SK-N-SH (cell line): Measurements from ENCODE around the gene C17orf100. TPM values are rescaled to one million over a fixed set of nuclear protein-coding genes. Genes with fewer than 3 reads are reported as not detected.
A peak's percentile ranks its signal among the peaks of the same experiment; 100 is the strongest.

Experiments used
- CTCF ChIA-PET: fragments of 300-600, 350-600 bp; formaldehyde crosslinking; extraction: SDS; loops from one replicate; lab custom pipeline; 2021; lab: Yijun Ruan, JAX
- POLR2A ChIA-PET: fragments of 350-600 bp; sonication (Branson Sonifier 250); formaldehyde crosslinking; extraction: SDS; loops from one replicate; lab custom pipeline; 2020; ENCODE audit warnings: antibody characterized with exemption, inconsistent platforms; lab: Yijun Ruan, JAX
- DNase-seq: peaks from one replicate; pipeline ENCODE4 v3.0.0; 2012
- H2AFZ ChIP-seq: fragments of 200-600 bp; sonication (generic); 2 replicates; pipeline ENCODE4 v1.8.1; 2016; ENCODE audit warnings: antibody characterized with exemption, mild to moderate bottlenecking, low read depth
- H3F3A ChIP-seq: fragments of 200-600 bp; sonication (generic); replicated peaks from 2 replicates; pipeline ENCODE3; 2016; ENCODE audit warnings: antibody characterized with exemption, mild to moderate bottlenecking; ENCODE audit not compliant: insufficient read depth
- H3K27ac ChIP-seq, 2 experiments: fragments of 200-500 bp in 1 of 2; fragments of 200-600 bp in 1 of 2; sonication (Bioruptor generic) in 1 of 2; sonication (generic), shearing (Covaris generic) in 1 of 2; 2 replicates each; pipeline versions ENCODE4 v1.5.1 to v1.6.1; 2014 to 2016; ENCODE audit warnings: low read depth in 2 of 2, inconsistent platforms in 1 of 2, low read length in 1 of 2, mild to moderate bottlenecking in 1 of 2, mixed read lengths in 1 of 2
- H3K27me3 ChIP-seq: fragments of 200-600 bp; sonication (generic), shearing (Covaris generic); 2 replicates; pipeline ENCODE4 v1.6.1; 2016; ENCODE audit warnings: mixed run types; ENCODE audit not compliant: insufficient read depth
- H3K36me3 ChIP-seq, 2 experiments: fragments of 200-500 bp in 1 of 2; fragments of 200-600 bp in 1 of 2; sonication (Bioruptor generic) in 1 of 2; sonication (generic) in 1 of 2; replicated peaks in 1 of 2; 2 replicates each; pipeline versions ENCODE3 to v1.5.1; 2014 to 2016; ENCODE audit warnings: low read length in 1 of 2, mild to moderate bottlenecking in 1 of 2; ENCODE audit not compliant: insufficient read depth in 2 of 2, control insufficient read depth in 1 of 2
- H3K4me1 ChIP-seq, 2 experiments: fragments of 200-500 bp in 1 of 2; fragments of 200-600 bp in 1 of 2; sonication (Bioruptor generic) in 1 of 2; sonication (generic), shearing (Covaris generic) in 1 of 2; 2 replicates each; pipeline versions ENCODE4 v1.5.1 to v1.6.1; 2014 to 2016; ENCODE audit warnings: low read depth in 1 of 2, low read length in 1 of 2, mixed run types in 1 of 2; ENCODE audit not compliant: insufficient read depth in 2 of 2, control insufficient read depth in 1 of 2
- H3K4me2 ChIP-seq: fragments of 200-600 bp; sonication (generic), shearing (Covaris generic); 2 replicates; pipeline ENCODE4 v1.6.1; 2017; ENCODE audit warnings: mixed run types
- H3K4me3 ChIP-seq, 2 experiments: fragments of 200-500 bp in 1 of 2; fragments of 200-600 bp in 1 of 2; sonication (Bioruptor generic) in 1 of 2; sonication (generic), shearing (Covaris generic) in 1 of 2; 2 replicates each; pipeline versions ENCODE4 v1.5.1 to v1.8.1; 2014 to 2016; ENCODE audit warnings: low read depth in 2 of 2, inconsistent platforms in 1 of 2, low read length in 1 of 2, mild to moderate bottlenecking in 1 of 2, mixed read lengths in 1 of 2, moderate library complexity in 1 of 2
- H3K79me2 ChIP-seq: fragments of 200-600 bp; sonication (generic); 2 replicates; pipeline ENCODE4 v1.8.1; 2017; ENCODE audit warnings: mild to moderate bottlenecking; ENCODE audit not compliant: insufficient read depth
- H3K9ac ChIP-seq: fragments of 200-600 bp; sonication (generic); 2 replicates; pipeline ENCODE4 v1.6.1; 2017; ENCODE audit warnings: mixed run types
- H3K9me2 ChIP-seq: fragments of 200-600 bp; sonication (generic); 2 replicates; pipeline ENCODE4 v1.6.1; 2017; ENCODE audit warnings: mixed run types
- H3K9me3 ChIP-seq: fragments of 200-600 bp; sonication (generic); 2 replicates; pipeline ENCODE4 v1.6.1; 2017; ENCODE audit warnings: mixed run types, mild to moderate bottlenecking, moderate library complexity
- H4K20me1 ChIP-seq: fragments of 200-600 bp; sonication (generic); 2 replicates; pipeline ENCODE4 v1.6.1; 2017; ENCODE audit warnings: mild to moderate bottlenecking, mixed run types; ENCODE audit not compliant: insufficient read depth
- EP300 ChIP-seq, 2 experiments: IDR thresholded peaks; 2 replicates each; pipeline versions ENCODE4 v1.4.0 to v1.6.1; 2012; ENCODE audit warnings: borderline replicate concordance in 1 of 2, low read depth in 1 of 2, low read length in 1 of 2
- FOXJ3 ChIP-seq: sonication (generic); formaldehyde crosslinking; IDR thresholded peaks from 2 replicates; pipeline ENCODE4 v1.5.1; 2020; ENCODE audit warnings: mild to moderate bottlenecking, missing genetic modification reagents
- FOXM1 ChIP-seq: IDR thresholded peaks from 2 replicates; pipeline ENCODE4 v1.4.0; 2012; ENCODE audit warnings: low read depth, mild to moderate bottlenecking
- GABPA ChIP-seq: IDR thresholded peaks from 2 replicates; pipeline ENCODE4 v1.4.0; 2012; ENCODE audit warnings: low read depth, mild to moderate bottlenecking
- JUND ChIP-seq: IDR thresholded peaks from 2 replicates; pipeline ENCODE4 v1.4.0; 2012
- MXI1 ChIP-seq: IDR thresholded peaks from 2 replicates; pipeline ENCODE4 v1.6.1; 2012; ENCODE audit warnings: mild to moderate bottlenecking, low read depth, low read length, improper control_type of control experiment
- SIN3A ChIP-seq: IDR thresholded peaks from 2 replicates; pipeline ENCODE4 v1.6.1; 2012; ENCODE audit warnings: low read depth, mild to moderate bottlenecking, low read length, moderate library complexity, borderline replicate concordance
- WGBS: methylation state at CpG from one replicate; pipeline ENCODE4 v1.1.6; 2017; ENCODE audit warnings: low lambda C conversion rate; 5-methylcytosine and 5-hydroxymethylcytosine counted together
- polyA plus RNA-seq, 3 experiments: library from polyadenylated mRNA; depleted of rRNA; stranded (reverse); fragments of >200 nt; gene quantifications; 2 replicates each; pipeline ENCODE4 v1.2.3, GENCODE V29; 2012
- TF ChIP-seq, protein P1 (sequence below): IDR thresholded peaks from 2 replicates; pipeline ENCODE4 v1.6.1; 2012; ENCODE audit warnings: mild to moderate bottlenecking, low read depth, low read length, moderate library complexity
- TF ChIP-seq, protein P2 (sequence below): IDR thresholded peaks from 2 replicates; pipeline ENCODE4 v1.4.0; 2012; ENCODE audit warnings: low read depth, borderline replicate concordance
- TF ChIP-seq, protein P3 (sequence below): IDR thresholded peaks from 2 replicates; pipeline ENCODE4 v1.4.0; 2012; ENCODE audit warnings: low read depth

The C17orf100 gene
- polyA plus RNA-seq, 1 of the 3 experiments (the other 2 are of a cell fraction): 2.6 TPM

DNA sequence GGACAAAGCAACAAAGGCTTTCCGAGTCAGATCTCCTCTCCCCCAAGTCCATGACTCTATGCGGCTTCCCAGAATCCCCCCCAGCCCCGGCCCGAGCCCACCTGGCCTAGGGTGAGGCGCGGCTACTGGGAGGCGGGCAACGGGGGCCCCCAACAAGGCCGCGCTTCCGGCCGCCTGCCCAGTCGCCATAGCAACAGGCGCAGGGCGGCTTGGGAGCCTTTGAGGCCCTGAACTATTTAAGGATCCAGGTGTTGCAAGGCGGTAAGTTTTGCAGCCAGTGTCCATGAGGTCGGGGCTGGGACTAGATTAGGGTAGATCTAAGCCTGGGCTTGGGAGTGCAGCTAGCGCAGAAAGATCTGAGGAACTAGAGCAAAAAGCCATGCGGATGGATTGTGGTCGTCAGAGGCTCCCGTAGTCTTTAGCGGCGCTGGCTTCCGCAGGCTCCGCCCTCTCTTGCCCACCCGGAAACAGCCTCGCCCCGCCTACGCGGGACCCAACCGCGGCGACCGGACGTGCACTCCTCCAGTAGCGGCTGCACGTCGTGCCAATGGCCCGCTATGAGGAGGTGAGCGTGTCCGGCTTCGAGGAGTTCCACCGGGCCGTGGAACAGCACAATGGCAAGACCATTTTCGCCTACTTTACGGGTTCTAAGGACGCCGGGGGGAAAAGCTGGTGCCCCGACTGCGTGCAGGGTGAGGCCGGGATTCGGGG, 10.9 kb upstream of the C17orf100 start, which contains the start of the genes KIAA0753 and TXNDC17 (continued):
- TF ChIP-seq, protein P1, sequence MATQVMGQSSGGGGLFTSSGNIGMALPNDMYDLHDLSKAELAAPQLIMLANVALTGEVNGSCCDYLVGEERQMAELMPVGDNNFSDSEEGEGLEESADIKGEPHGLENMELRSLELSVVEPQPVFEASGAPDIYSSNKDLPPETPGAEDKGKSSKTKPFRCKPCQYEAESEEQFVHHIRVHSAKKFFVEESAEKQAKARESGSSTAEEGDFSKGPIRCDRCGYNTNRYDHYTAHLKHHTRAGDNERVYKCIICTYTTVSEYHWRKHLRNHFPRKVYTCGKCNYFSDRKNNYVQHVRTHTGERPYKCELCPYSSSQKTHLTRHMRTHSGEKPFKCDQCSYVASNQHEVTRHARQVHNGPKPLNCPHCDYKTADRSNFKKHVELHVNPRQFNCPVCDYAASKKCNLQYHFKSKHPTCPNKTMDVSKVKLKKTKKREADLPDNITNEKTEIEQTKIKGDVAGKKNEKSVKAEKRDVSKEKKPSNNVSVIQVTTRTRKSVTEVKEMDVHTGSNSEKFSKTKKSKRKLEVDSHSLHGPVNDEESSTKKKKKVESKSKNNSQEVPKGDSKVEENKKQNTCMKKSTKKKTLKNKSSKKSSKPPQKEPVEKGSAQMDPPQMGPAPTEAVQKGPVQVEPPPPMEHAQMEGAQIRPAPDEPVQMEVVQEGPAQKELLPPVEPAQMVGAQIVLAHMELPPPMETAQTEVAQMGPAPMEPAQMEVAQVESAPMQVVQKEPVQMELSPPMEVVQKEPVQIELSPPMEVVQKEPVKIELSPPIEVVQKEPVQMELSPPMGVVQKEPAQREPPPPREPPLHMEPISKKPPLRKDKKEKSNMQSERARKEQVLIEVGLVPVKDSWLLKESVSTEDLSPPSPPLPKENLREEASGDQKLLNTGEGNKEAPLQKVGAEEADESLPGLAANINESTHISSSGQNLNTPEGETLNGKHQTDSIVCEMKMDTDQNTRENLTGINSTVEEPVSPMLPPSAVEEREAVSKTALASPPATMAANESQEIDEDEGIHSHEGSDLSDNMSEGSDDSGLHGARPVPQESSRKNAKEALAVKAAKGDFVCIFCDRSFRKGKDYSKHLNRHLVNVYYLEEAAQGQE: peak; percentile 36; the same call in 1 of the 2 replicates
- 0 out of 2 replicates have a peak, but pooled peaks have one; percentile 10 for TF ChIP-seq FOXM1
- TF ChIP-seq, protein P2, sequence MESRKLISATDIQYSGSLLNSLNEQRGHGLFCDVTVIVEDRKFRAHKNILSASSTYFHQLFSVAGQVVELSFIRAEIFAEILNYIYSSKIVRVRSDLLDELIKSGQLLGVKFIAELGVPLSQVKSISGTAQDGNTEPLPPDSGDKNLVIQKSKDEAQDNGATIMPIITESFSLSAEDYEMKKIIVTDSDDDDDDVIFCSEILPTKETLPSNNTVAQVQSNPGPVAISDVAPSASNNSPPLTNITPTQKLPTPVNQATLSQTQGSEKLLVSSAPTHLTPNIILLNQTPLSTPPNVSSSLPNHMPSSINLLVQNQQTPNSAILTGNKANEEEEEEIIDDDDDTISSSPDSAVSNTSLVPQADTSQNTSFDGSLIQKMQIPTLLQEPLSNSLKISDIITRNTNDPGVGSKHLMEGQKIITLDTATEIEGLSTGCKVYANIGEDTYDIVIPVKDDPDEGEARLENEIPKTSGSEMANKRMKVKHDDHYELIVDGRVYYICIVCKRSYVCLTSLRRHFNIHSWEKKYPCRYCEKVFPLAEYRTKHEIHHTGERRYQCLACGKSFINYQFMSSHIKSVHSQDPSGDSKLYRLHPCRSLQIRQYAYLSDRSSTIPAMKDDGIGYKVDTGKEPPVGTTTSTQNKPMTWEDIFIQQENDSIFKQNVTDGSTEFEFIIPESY: 0 out of 2 replicates have a peak, but pooled peaks have one; percentile 14
- no peak for TF ChIP-seq JUND
- TF ChIP-seq SIN3A: peak; percentile 57
- TF ChIP-seq, protein P3, sequence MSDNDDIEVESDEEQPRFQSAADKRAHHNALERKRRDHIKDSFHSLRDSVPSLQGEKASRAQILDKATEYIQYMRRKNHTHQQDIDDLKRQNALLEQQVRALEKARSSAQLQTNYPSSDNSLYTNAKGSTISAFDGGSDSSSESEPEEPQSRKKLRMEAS: peak; percentile 73
- no peak for TF ChIP-seq FOXJ3
- TF ChIP-seq EP300 (IDR thresholded peaks at IDR 0.05; ENCODE audit: borderline replicate concordance in 1 of 2, low read depth in 1 of 2, low read length in 1 of 2): no peak
- TF ChIP-seq MXI1: peak; percentile 90

DNA sequence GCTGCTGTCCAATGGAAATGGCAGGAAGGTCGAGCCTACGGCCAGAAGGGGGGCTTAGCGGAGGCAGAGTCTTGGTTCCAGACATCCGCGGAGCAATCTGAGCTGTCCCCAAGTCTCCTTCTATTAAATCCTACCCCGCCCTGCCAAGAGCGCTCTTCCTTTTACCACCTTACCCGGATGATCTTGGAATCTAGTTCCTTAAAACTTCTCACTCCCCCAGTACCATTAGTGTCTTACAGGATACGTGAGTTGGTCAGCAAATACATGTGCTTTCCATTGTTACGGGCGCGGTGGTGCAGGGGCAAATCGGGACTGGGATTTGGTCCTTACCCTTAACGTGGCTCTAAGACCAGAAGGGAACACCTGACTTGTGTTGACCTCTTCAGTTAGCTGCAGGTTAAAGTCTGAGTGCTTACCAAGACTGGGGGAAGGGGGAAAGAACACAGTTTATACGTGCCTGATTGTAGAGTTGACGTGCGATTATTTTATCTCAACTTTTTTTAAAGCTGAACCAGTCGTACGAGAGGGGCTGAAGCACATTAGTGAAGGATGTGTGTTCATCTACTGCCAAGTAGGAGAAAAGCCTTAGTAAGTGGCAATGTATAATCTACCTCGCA, 10.2 kb upstream of the C17orf100 start:
- Histone ChIP-seq H3K9me2 (no peaks in the 10 kb centered on the region), H3K9ac (peak overlapping the region; percentile 87), H2AFZ (peak overlapping the region; percentile 94), H3K4me3 (peak overlapping the region; percentile 89 to 93), H3F3A (peaks cover 26% of the 10 kb centered on the region), H3K36me3 (peaks cover 38 to 41% of the 10 kb centered on the region in 2 experiments), H4K20me1 (peaks cover 3% of the 10 kb centered on the region; the same call in 1 of the 2 replicates), H3K4me1 (peaks cover 9 to 14% of the 10 kb centered on the region in 2 experiments; a peak in 2 of 4 replicates), H3K27ac (peak overlapping the region; percentile 90 to 100), H3K4me2 (peak overlapping the region; percentile 87), H3K79me2 (peaks cover 68% of the 10 kb centered on the region), H3K27me3 (no peaks in the 10 kb centered on the region), H3K9me3 (no peaks in the 10 kb centered on the region)
- DNase-seq: no peak
- TF ChIP-seq MXI1 (peak; percentile 17; the same call in 1 of the 2 replicates), GABPA (no peak)
- ChIA-PET POLR2A (interaction anchor here (0.6 kb wide), 1 partner anchor 146 kb away, joined by 3 read pairs; no protein-coding TSS in a partner anchor), CTCF (interaction anchor here (1.1 to 2.0 kb wide), 3 partner anchors 9 to 25 kb away, joined by 4 read pairs; partner anchors contain the start of genes C17orf100 and MED31)
- WGBS: 4% methylated on average over 16 of the region's 20 CpGs
